Testis (tissue), 3 donors: ENCODE data around the gene APOE. TPM values are rescaled to one million over a fixed set of nuclear protein-coding genes. Genes with fewer than 3 reads are reported as not detected.
"Not testable (repeated sequence)": the region's sequence is repeated elsewhere in the genome, so short reads cannot be mapped to it uniquely, and the experiment has no call there.

ENCODE experiments used
- DNase-seq: peaks from one replicate; pipeline ENCODE4 v3.0.0-alpha.2; 2019
- H3K27ac ChIP-seq, 2 donors: fragments of 200-600 bp; sonication (generic); one replicate each; pipeline ENCODE4 v1.5.1; 2019
- H3K27me3 ChIP-seq: fragments of 200-600 bp; sonication (generic); one replicate; pipeline ENCODE4 v1.5.1; 2019
- H3K36me3 ChIP-seq: fragments of 200-600 bp; sonication (generic); one replicate; pipeline ENCODE4 v1.5.1; 2017; ENCODE audit warnings: low read depth; ENCODE audit errors: missing control alignments
- H3K4me1 ChIP-seq: fragments of 200-600 bp; sonication (generic); one replicate; pipeline ENCODE4 v1.5.1; 2019
- H3K4me3 ChIP-seq, 2 donors: fragments of 200-600 bp; sonication (generic); one replicate each; pipeline ENCODE4 v1.5.1; 2017 to 2019
- H3K9me3 ChIP-seq: fragments of 200-600 bp; sonication (generic); one replicate; pipeline ENCODE4 v1.5.1; 2017
- POLR2A ChIP-seq: fragments of 450-650 bp; IDR thresholded peaks from one replicate; pipeline ENCODE4 v1.6.1; 2017; ENCODE audit warnings: antibody characterized with exemption, mild to moderate bottlenecking, moderate library complexity
- WGBS, 2 donors: methylation state at CpG; one replicate each; pipeline ENCODE4 v1.1.5; 2018; 5-methylcytosine and 5-hydroxymethylcytosine counted together
- intact Hi-C: fragments of 100-400 bp; cut with DNase I; formaldehyde crosslinking; loops from one replicate; pipeline ENCODE4 v1.15.1; 2023; ENCODE audit warnings: low total_unique reads
- polyA plus RNA-seq: library from polyadenylated mRNA; stranded (reverse); fragments of 350-450 nt; fragmentation: Illumina TruSeq; extraction: RNeasy Lipid Tissue Mini Kit (QIAGEN cat#74804); gene quantifications from one replicate; pipeline ENCODE4 v1.2.3, GENCODE V29; 2014; ENCODE audit warnings: low read depth, low replicate concordance; ENCODE audit not compliant: insufficient read depth
- total RNA-seq, 2 donors: library from RNA; depleted of rRNA; stranded (reverse); fragments of >200 nt; gene quantifications; one replicate each; pipeline ENCODE4 v1.2.3, GENCODE V29; 2016
- TF ChIP-seq, protein P1 (sequence below), 3 experiments: fragments of 450-650 bp in 2 of 3; fragments of 200-600 bp in 1 of 3; sonication (generic) in 1 of 3; IDR thresholded peaks; one replicate each; pipeline ENCODE4 v1.5.1; 2016 to 2019; ENCODE audit warnings: antibody characterized with exemption in 3 of 3, mild to moderate bottlenecking in 2 of 3, moderate library complexity in 1 of 3

Gene APOE
- total and polyA plus RNA-seq, 3 donors from 2014 or later, result 185 to 494 (median 215) TPM

DNA sequence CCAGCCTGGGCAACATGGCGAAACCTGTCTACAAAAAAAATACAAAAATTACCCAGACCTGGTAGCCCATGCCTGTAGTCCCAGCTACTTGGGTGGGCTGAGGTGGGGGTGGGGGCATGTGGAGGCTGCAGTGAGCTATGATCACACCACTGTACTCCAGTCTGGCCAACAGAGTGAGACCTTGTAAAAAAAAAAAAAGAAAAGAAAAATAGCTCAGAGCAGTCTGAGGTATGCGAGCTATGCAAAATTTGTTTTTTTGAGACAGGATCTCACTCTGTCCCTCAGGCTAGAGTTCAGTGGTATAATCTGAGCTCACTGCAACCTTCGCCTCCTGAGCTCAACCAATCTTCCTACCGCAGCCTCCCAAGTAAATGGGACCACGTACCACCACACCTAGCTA lies 21.7 kb upstream of the APOE start:
- Histone ChIP-seq H3K4me1 (no peaks in the 10 kb centered on the region), H3K9me3 (no peaks in the 10 kb centered on the region), H3K27ac (no peak overlapping the region), H3K4me3 (no peak overlapping the region), H3K27me3 (no peaks in the 10 kb centered on the region), H3K36me3 (no peaks in the 10 kb centered on the region)
- intact Hi-C loops, result no loop called here
- no peak for TF ChIP-seq POLR2A
- TF ChIP-seq, protein P1, sequence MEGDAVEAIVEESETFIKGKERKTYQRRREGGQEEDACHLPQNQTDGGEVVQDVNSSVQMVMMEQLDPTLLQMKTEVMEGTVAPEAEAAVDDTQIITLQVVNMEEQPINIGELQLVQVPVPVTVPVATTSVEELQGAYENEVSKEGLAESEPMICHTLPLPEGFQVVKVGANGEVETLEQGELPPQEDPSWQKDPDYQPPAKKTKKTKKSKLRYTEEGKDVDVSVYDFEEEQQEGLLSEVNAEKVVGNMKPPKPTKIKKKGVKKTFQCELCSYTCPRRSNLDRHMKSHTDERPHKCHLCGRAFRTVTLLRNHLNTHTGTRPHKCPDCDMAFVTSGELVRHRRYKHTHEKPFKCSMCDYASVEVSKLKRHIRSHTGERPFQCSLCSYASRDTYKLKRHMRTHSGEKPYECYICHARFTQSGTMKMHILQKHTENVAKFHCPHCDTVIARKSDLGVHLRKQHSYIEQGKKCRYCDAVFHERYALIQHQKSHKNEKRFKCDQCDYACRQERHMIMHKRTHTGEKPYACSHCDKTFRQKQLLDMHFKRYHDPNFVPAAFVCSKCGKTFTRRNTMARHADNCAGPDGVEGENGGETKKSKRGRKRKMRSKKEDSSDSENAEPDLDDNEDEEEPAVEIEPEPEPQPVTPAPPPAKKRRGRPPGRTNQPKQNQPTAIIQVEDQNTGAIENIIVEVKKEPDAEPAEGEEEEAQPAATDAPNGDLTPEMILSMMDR (IDR thresholded peaks at IDR 0.05), result no peak
- WGBS, 2 donors, result 69 to 87% methylated on average over 5 of the region's 5 CpGs
- DNase-seq, result no peak

DNA sequence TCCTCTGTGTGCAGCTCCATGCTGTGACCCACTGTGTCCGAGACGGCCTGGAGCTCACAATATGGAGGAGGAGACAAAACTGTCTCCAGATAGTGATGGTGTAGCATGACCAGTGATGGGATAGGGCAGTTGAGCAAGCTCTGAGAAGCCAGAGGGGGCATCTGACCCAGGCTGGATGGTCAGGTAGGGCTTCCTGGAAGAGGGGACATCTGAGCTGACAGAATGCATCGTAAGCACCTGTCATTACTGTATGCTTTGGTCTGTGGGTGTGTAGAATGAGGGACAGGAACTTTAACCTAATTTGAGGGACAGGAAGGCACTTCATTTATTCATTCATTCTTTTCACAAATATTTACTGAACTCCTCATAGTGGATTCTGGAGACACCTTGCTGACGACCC lies 21.0 kb upstream of the APOE start:
- WGBS, 2 donors, result 81 to 87% methylated on average over 4 of the region's 4 CpGs
- Histone ChIP-seq H3K4me3 (no peak overlapping the region), H3K27ac (no peak overlapping the region), H3K9me3 (no peaks in the 10 kb centered on the region), H3K36me3 (no peaks in the 10 kb centered on the region), H3K27me3 (no peaks in the 10 kb centered on the region), H3K4me1 (peaks cover 5% of the 10 kb centered on the region)
- intact Hi-C loops, result no loop called here
- DNase-seq, result no peak
- TF ChIP-seq POLR2A, result no peak
- TF ChIP-seq, protein P1 (IDR thresholded peaks at IDR 0.05), result no peak

DNA sequence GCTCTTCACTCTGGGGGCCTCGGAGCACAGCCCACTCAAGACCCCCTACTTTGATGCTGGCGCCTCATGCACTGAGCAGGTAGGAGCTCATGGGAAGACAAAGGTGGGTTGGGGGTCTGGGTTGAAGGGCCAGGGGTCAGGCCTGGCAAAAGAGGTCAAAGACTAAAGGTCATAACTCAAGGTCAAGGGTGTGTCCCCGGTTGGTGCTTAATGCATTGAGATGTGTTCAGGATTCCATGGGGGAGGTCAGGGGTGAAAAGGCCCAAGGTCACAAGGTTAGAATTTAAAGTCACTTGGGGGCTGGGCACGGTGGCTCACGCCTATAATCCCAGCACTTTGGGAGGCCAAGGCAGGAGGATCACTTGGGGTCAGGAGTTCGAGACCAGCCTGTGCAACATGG lies 19.5 kb upstream of the APOE start:
- Histone ChIP-seq H3K36me3 (no peaks in the 10 kb centered on the region), H3K4me1 (peaks cover 11% of the 10 kb centered on the region), H3K27me3 (no peaks in the 10 kb centered on the region), H3K9me3 (no peaks in the 10 kb centered on the region), H3K27ac (no peak overlapping the region), H3K4me3 (no peak overlapping the region)
- 85 to 89% methylated on average over 6 of the region's 6 CpGs for WGBS, 2 donors
- intact Hi-C loops, result no loop called here
- no peak for DNase-seq
- TF ChIP-seq POLR2A, result no peak
- TF ChIP-seq, protein P1 (IDR thresholded peaks at IDR 0.05), result no peak

DNA sequence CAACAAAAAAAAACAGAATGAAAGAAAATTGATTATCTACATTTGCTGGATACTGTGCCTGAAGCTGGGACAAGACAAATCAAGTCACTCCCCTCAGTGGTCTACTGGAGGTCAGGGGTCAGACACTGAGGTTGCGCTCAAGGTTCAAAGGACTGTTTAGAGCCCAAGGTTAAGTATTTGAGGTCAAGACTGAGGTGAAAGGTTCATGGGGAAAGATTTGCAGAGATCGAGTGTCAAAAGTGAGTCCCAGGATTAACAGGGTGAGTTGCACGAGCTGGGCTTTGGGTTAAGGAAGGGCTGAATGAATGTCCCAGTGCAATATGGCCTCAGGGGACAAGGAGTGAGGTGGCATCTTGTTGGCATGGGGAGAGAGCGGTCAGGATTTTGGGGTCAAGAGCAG lies 17.9 kb upstream of the APOE start:
- no peak for DNase-seq
- H3K27me3 ChIP-seq, result no peaks in the 10 kb centered on the region
- H3K9me3 ChIP-seq, result no peaks in the 10 kb centered on the region
- TF ChIP-seq, protein P1 (IDR thresholded peaks at IDR 0.05), result no peak
- no peak for TF ChIP-seq POLR2A
- intact Hi-C loops, result no loop called here
- H3K36me3 ChIP-seq, result no peaks in the 10 kb centered on the region
- no peak overlapping the region for H3K4me3 ChIP-seq
- 90 to 94% methylated on average over 4 of the region's 4 CpGs for WGBS, 2 donors
- H3K27ac ChIP-seq, result no peak overlapping the region
- H3K4me1 ChIP-seq, result peaks cover 22% of the 10 kb centered on the region

DNA sequence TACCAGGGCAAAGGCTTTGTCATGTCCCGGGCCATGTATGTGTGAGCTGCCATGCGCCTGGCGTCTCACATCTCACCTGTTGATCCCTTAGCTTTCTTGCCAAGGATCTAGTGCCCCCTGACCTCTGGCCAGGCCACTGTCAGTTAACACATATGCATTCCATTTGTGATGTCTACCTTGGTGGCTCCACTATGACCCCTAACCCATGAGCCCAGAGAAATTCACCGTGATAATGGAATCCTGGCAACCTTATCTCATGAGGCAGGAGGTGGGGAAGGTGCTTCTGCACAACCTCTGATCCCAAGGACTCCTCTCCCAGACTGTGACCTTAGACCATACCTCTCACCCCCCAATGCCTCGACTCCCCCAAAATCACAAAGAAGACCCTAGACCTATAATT lies 17.3 kb upstream of the APOE start:
- H3K36me3 ChIP-seq, DNase-seq, H3K27ac ChIP-seq, intact Hi-C loops, H3K9me3 ChIP-seq, H3K4me3 ChIP-seq, H3K27me3 ChIP-seq: not testable (repeated sequence)
- 80 to 96% methylated on average over 4 to 5 of the region's 5 CpGs for WGBS, 2 donors
- H3K4me1 ChIP-seq, result peaks cover 22% of the 10 kb centered on the region
